ENCODE results near the gene FXYD5.

FXYD5 gene

GRCh38 chr19:35138305-35138892 is 16.1 kb upstream of the FXYD5 start, which contains the start of gene FXYD1:
FXYD1 (plus strand) TSS chr19:35138824; CDS start chr19:35140080, 1,256 bp downstream.
- TF ChIP-seq CTCF (IDR thresholded peaks at IDR 0.05) = no peak
- H3K4me1 ChIP-seq (ENCODE audit: control insufficient read depth in 1 of 2, insufficient read depth in 1 of 2, low read depth in 1 of 2, low read length in 1 of 2) = peaks cover 35 to 40% of the 10 kb centered on the region in 2 experiments
- no peaks in the 10 kb centered on the region for H3K9me3 ChIP-seq
- no peaks in the 10 kb centered on the region for H3K36me3 ChIP-seq
- H3K27ac ChIP-seq = no peak within 1 kb of the TSS
- H3K27me3 ChIP-seq = peaks cover 34% of the 10 kb centered on the region
- no peak within 1 kb of the TSS for H3K4me3 ChIP-seq (ENCODE audit: low read depth in 1 of 2, low read length in 1 of 2)

DNA sequence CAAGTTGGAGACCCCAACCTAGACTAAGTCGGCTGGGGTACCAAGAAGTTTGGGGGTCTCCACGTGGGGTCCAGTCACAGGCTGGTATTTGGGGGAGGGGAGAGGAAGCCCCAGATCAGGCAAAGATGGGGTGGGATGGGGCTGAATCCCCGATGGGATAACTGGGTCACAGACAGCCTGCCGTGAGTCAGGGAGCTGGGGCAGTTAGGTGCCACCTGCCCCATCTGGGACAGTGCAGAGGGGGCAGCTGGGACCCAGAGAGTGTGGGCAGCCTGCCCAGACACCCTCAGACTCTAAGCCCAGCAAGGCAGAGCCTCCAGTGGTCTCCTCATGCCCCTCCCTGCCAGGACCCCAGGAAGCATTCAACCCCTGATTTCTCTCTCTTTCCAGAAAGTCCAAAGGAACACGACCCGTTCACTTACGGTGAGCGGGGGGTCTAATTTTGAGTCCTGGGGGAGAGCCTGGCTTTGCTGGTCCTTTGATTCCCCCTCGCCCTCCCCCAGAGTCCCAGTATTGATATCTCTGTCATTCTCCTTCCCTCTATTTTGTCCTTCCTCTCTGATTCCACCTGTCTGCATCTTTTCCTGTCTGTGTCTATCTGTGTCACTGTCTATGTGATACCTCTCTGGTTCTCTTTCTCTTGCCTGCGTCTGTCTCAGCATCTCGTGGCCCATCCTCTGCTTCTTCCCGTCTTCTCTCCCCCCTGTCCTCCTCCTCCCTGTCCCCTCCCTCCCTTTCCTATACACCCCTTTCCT is 14.2 kb upstream of the FXYD5 start:
- Histone ChIP-seq H3K4me3 (ENCODE audit: low read depth in 1 of 2, low read length in 1 of 2) (peak overlapping the region in 1 of 2 experiments; percentile 45), H3K27me3 (peaks cover 54% of the 10 kb centered on the region), H3K9me3 (no peaks in the 10 kb centered on the region), H3K36me3 (no peaks in the 10 kb centered on the region), H3K27ac (no peak overlapping the region), H3K4me1 (ENCODE audit: control insufficient read depth in 1 of 2, insufficient read depth in 1 of 2, low read depth in 1 of 2, low read length in 1 of 2) (peaks cover 35 to 40% of the 10 kb centered on the region in 2 experiments)
- no peak for TF ChIP-seq CTCF (IDR thresholded peaks at IDR 0.05)

- peak; percentile 46 for TF ChIP-seq CTCF (IDR thresholded peaks at IDR 0.05)
- Histone ChIP-seq H3K4me3 (ENCODE audit: low read depth in 1 of 2, low read length in 1 of 2) (peak overlapping the region in 1 of 2 experiments; percentile 45), H3K36me3 (no peaks in the 10 kb centered on the region), H3K9me3 (no peaks in the 10 kb centered on the region), H3K27me3 (peaks cover 62% of the 10 kb centered on the region), H3K27ac (peak overlapping the region; percentile 15), H3K4me1 (ENCODE audit: control insufficient read depth in 1 of 2, insufficient read depth in 1 of 2, low read depth in 1 of 2, low read length in 1 of 2) (peaks cover 35% of the 10 kb centered on the region in 2 experiments)
Observed at GRCh38 chr19:35140962-35141836, 13.3 kb upstream of the FXYD5 start.

DNA sequence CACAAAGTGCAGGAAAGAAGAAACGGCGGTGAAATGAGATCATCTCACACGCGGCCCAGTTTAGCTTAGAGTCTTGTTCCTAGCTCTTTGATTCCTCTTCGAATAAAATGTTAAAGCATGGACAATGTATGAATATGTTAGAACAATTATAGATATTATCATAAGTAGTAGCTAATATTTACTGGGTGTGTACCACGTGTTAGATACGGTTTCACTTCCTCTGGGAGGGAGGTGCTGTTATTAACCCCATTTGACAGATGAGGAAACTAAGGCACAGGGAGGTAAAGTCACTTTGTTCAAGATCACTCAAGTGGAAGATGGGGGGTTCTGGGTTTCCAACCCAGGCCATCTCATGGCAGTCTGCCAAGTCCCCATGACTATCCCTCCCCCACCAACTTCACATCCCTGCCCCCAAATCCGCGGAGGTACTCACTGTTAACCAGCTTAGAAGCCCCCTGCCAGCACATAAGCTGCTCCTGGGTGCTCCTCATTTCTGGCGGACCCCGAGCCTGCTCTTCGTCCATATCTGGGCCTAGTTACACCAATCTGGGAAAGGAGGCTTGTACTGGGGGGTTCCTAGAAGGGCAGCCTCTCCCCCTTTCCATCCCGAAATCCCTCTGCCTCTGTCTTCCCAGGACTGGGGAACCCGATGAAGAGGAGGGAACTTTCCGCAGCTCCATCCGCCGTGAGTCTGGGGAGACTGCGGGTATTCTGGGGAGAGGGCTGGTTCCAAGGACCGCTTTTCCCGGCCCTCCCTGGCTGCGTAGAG is 12.5 kb upstream of the FXYD5 start:
- no peak for TF ChIP-seq CTCF (IDR thresholded peaks at IDR 0.05)
- Histone ChIP-seq H3K4me3 (ENCODE audit: low read depth in 1 of 2, low read length in 1 of 2) (peak overlapping the region in 1 of 2 experiments; percentile 14), H3K9me3 (no peaks in the 10 kb centered on the region), H3K36me3 (no peaks in the 10 kb centered on the region), H3K27ac (peak overlapping the region; percentile 15), H3K4me1 (ENCODE audit: control insufficient read depth in 1 of 2, insufficient read depth in 1 of 2, low read depth in 1 of 2, low read length in 1 of 2) (peaks cover 35% of the 10 kb centered on the region in 2 experiments), H3K27me3 (peaks cover 63% of the 10 kb centered on the region)
